GM21360 (cell line): ENCODE measurements around the gene NDRG2.

Source experiments
- ATAC-seq: cut with Tn5 transposase; IDR thresholded peaks from one replicate; pipeline ENCODE4 v1.9.1; 2021; ENCODE audit warnings: mild to moderate bottlenecking, moderate library complexity; ENCODE audit not compliant: unreplicated experiment

Gene NDRG2

DNA sequence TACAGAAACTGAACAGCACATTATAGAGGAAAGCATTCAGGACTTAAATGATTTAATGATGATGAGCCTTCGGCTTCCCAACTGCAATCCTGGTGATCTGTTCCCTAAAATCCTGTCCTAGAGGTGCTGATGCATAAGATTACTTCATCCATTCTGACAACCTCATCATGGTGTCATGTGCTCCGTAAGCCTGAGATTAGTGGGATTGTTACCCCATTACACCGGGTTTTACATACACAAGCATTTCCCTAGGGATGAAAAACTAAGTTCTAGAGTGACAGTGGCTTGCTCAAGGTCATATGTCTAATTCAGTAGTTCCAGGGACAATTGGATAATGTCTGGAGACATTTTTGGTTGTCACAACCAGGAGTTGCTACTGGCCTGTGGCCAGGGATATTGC is 12.3 kb upstream of the NDRG2 start:
- ATAC-seq, result no peak

- no peak for ATAC-seq
These were observed 11.9 kb upstream of the NDRG2 start for GRCh38 chr14:21036751-21037150.

GRCh38 chr14:21034707-21035106 is 9.8 kb upstream of the NDRG2 start, which contains the start of gene RNASE13:
RNASE13 (minus strand) TSS chr14:21034807; CDS start chr14:21034288, 519 bp downstream.
- ATAC-seq, result no peak

- ATAC-seq, result no peak
These were observed 8.4 kb upstream of the NDRG2 start for GRCh38 chr14:21033133-21033698.

- no peak for ATAC-seq
These were observed 7.7 kb upstream of the NDRG2 start for GRCh38 chr14:21032326-21033132.

- no peak for ATAC-seq
These were observed 5.7 kb upstream of the NDRG2 start for GRCh38 chr14:21030531-21030930.

DNA sequence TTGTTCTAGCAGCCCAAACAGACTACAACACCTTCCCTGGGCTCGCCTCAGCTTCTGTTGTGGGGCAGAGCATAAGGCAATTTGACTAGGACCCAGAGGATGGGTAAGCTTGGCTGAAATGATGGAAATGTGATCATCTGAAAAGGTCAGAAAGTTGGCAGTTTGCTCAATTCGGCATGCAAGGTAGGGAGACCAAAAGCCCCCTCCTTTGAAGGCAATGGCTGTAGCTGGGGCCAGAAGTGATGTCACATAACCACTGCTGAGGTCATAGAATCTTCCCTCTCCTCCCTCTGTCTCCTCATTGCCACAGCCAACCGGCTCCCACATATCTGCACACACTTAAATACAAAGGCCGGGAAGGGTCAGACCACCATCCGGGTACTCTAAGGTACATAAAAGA is 5.1 kb upstream of the NDRG2 start, which contains the start of gene TPPP2:
TSS of gene TPPP2 (plus strand) at position 301 of the 400 bp plus-strand sequence. CDS start 365 bp downstream, outside the sequence.
- no peak for ATAC-seq

- no peak for ATAC-seq
These were observed 2.1 kb upstream of the NDRG2 start for GRCh38 chr14:21026988-21027315.

DNA sequence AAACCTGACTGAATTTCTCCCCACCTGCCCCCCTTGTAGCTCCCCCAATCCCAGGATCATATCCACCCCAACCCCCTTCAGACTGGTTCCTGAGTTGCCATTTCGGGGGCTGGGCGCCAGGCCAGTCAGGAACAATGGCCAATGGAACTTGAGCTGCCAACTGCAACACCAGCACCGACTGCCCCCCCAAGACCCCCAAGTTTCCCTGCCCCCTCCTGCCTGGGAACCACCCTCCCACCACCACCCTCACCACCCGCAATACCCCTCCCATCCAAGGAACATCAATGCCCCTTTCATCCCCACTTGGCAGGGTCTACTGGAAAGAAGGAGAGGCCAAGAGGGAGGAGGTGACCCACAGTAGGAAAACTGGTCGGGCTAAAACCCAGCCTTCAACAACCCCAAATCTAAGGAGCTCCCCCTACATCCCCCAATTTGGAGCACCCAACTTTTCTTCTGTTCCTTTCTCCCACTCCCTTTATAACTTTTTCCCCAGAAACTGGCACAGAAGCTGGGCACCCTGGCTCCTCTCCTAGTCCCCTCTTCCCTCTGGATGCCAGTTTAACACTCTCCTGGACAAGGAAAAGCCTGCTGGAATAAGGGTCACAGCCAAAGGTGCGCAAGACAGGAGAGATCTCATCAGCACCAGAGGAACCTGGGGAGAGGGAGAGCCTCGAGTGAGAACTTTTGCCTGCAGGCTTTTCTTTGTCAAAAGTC is 1.6 kb upstream of the NDRG2 start:
- no peak for ATAC-seq

DNA sequence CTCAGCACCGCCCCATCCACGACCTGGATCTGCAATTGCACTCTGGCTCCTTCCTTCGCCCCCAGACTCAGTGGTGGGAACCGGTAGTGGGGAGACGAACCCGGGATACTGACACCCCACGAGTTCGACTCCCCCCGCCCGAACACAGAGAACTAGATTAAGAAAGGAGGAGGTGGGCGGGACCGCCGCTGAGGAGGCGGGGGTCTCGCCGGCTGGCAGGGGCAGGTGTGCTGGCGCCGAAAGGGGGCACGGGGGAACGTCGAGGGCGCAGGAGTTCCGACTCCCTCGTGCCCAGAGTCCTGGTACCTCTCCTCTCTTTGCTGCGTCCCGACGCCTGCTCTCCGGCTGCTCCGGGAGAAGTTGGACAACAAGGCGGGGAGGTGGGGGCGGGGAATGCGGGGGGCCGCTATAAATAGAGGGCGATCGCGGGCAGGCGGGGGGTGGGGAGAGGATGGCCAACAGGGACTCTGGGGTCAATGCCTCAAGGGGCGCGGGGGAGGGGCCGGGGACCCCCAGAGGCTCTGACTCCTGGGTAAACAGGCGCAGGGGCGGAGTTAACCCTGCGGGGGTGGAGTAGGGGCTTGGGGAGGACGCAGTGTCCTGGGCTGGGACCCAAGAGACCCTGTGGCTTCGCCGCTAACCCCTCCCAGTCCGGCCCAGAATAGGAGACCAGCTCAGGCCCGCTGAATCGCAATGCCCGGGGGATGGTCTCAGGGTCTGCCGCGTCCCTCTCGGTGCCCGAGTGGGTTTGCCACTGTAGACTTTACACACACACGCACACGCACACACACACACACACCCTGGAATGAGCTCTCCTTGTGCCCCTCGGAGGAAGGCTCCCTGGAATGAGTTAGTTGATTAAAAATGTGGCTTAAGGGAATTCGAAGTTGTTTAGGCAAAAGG is 761 bp upstream of the NDRG2 start:
- no peak for ATAC-seq

DNA sequence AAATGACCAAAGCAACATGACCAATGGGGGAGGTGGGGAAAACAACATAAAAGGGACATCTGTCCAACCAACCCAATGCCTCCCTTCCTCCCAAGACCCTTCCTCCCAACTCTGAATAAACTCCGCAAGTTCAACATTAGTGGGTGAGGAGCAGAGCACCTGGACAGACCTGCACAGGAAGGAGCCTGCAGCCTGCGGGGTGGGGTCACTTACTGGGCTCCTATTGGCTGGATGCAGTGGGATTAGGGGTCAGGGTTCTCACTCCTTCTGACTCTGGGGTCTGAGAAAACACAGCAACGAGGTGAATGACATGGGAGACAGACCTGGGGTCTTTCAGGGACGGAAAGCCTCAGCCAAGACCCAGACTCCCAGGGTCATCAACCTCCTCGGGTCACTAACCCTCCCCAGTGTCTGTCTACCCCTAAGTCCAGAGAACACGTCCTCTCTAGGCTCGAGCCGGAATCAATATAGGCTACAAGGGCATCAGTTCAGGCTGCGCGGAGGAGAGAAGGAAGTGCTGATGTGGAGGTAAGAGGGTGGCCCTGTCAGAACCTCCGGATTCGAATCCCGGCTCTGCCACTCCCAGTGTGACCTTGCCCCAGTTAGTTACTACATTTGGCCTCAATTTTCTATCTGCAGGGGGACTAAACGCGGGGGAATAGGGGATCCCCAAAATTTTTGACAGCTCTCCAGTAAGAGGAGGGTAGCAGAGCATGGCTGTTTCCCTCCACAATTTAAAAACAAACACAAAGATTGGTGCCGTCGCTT is 860 bp downstream of the NDRG2 start:
- ATAC-seq, result no peak

DNA sequence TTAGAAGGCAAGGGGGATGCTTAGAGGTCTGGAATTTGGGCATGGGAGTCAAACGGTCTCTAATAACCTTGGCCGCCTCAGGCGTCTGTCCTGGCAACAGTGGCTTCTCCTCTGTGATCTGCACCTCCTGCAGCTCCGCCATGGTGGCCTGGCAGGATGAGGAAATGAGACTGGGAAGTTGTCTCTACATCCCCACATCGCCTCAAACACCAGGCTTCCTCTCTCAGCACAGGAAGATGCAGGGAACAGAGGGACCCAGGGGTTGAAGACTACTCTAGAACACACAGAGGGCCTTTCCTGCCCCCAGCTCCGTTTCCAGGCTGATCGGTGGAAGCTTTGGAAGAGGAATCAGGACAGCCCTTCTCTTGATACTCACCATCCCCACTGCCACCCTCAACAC is 1.7 kb downstream of the NDRG2 start:
- no peak for ATAC-seq

DNA sequence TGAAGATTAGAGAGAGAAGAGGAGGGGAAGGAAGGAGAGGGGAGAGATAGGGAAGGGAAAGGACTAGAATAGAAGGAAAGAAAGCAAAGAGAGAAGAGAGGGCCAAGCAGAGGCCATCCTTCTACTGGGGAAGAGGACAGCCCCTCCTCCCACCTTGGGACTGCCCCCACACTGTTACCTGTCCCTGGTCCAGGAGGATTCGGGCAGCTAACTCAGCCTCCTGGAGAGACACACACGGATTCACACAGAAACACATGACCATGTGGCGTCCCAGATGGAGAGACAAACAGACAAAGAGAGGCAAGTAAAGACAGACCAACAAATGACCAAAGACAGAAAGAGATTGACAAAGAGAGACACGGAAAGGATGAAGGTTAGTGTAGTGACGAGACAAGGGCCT is 2.2 kb downstream of the NDRG2 start:
- no peak for ATAC-seq

GRCh38 chr14:21020977-21021545 is 3.8 kb downstream of the NDRG2 start:
- ATAC-seq, result no peak

DNA sequence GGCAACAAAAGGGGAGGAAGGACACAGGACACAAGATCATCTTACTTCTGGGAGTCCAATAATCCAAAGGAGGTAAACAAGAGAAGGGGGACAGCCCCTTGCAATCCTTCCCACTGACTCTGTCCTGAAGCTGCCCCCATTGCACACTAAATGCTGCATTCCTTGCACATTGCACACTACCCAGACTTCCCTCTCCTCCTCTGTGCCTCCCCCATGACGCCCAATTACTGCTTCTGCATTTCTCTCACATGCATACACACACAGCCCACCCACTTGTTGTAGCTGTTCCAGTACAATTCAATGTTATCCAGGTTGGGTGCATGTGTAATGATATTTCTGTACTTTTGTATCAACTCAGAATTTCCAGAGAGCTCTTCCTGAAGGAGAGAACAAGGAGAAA is 5.5 kb downstream of the NDRG2 start:
- ATAC-seq, result no peak

GRCh38 chr14:21018781-21019180 is 6.1 kb downstream of the NDRG2 start:
- ATAC-seq, result no peak

DNA sequence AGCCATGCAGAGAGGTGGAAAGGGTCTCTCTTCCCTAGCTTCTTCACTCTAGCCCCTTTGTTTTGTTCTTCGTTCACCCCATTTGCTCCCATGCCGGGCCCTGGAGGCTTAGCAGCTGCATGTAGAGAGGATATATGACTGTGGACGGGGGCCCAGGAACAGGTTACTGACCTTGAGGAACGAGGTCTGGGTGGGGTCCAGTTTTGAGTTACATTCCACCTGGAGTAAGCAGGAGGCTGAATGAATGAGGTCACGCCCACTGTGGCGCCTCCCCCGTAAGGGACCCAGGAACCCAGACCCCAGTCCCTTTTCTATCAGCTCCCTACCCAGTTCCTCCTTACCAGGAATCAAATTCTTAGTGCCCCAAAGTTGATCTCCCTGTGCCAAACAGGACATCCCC is 6.6 kb downstream of the NDRG2 start:
- no peak for ATAC-seq

DNA sequence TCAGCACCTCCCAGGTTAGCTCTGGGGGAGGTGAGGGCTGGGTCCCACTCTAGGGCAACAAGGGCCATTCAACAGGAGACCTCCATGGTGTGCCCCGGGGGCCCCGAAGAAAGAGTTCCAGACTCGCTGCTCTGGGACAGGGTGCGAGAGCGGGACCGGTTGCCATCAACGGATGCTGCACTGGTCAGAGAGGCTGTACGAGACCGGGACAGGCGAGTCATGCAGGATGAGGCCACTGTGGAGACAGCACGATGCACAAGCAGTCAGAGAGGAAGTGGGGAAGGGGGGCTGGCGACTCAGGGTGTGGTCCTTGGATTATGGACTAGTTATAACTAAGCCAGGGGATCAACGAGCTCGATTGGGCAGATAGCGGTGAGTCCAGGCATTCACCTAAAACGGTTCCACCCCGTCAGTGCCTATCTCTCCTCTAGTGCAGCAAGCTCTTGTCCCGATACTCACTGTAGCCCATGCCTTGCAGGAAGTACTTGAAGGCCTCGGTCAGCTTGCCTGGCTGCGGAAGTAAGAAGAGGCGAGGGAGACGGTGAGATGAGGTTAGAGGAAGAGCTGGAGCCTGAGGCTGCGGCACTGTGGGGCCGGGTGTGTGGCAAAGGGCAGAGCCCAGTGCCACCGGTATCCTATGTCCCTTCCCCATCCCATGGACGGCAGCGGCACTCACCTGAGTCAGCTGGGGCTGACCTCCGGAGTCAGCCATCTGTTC is 7.2 kb downstream of the NDRG2 start:
- ATAC-seq, result no peak
